Measurements from ENCODE around the gene KIF7.
"Not testable (repeated sequence)": the region's sequence is repeated elsewhere in the genome, so short reads cannot be mapped to it uniquely, and the experiment has no call there.

The KIF7 gene, protein sequence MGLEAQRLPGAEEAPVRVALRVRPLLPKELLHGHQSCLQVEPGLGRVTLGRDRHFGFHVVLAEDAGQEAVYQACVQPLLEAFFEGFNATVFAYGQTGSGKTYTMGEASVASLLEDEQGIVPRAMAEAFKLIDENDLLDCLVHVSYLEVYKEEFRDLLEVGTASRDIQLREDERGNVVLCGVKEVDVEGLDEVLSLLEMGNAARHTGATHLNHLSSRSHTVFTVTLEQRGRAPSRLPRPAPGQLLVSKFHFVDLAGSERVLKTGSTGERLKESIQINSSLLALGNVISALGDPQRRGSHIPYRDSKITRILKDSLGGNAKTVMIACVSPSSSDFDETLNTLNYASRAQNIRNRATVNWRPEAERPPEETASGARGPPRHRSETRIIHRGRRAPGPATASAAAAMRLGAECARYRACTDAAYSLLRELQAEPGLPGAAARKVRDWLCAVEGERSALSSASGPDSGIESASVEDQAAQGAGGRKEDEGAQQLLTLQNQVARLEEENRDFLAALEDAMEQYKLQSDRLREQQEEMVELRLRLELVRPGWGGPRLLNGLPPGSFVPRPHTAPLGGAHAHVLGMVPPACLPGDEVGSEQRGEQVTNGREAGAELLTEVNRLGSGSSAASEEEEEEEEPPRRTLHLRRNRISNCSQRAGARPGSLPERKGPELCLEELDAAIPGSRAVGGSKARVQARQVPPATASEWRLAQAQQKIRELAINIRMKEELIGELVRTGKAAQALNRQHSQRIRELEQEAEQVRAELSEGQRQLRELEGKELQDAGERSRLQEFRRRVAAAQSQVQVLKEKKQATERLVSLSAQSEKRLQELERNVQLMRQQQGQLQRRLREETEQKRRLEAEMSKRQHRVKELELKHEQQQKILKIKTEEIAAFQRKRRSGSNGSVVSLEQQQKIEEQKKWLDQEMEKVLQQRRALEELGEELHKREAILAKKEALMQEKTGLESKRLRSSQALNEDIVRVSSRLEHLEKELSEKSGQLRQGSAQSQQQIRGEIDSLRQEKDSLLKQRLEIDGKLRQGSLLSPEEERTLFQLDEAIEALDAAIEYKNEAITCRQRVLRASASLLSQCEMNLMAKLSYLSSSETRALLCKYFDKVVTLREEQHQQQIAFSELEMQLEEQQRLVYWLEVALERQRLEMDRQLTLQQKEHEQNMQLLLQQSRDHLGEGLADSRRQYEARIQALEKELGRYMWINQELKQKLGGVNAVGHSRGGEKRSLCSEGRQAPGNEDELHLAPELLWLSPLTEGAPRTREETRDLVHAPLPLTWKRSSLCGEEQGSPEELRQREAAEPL (N-terminal part only)

DNA sequence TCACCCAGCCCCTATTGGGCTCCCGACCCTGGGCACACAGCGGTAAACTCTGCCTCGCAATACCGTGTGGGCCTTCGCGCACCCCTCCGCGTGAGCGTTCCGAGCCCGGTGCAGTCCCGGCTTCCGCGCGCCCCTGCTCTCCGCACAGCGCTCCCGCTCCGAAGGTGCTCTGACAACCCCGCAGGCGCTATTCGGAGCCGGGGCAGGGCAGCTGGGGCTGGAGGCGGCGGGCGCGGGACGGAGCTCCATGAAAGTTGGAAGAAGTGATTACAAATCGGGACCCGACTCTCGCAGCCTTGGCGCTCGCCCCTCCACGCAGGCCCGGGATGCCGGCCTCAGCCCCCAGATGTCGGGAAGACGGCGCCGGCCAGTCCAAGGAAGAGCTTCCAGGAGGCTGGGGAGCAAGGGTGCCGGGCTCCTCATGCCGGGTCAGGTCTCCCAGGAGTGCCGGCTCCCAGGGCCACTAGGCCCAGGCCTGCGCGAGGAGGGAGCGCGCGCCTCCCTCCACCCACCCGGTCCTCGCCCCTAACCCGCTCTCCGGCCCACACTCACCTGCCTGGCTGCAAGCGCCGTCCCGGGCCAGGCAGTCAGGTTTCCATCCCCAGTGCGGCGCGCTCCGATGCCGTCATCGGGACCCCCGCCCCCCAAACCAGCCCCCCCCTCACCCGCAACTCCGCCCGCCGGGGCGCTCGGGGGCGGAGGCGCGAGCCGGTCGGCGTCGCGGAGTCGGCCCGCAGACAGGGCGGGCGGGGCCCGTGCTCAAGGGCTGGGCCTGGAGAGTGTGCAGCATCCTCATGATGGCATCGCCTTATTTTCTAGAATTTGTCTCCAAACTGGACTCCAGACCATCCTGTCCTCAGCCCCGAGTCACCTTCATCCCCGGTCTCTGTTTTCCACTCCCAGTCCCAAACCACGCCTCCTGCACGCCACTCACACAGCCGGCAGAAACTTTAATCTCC is at the start of gene KIF7:
KIF7 (minus strand) TSS at position 621 of the 959 bp plus-strand sequence. CDS start 2,537 bp downstream, outside the sequence.
- no peak for DNase-seq

DNA sequence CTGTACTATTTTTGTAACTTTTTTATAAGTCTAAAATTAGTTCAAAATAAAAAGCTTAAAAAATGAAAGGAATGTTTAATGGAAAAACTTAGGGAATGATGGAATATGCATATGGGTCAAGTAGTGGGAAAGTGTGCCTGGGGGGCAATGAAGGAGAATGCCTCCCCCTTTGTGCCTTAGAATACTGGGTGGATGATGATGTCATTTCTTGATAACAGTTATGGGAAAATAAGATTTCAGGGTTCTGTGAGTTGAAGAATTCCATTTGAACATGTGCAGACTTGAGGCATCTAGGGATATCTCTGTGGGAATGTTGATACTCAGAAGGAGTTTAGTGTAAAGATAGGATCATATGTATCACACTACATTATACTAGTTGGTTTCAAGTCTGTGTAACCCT is 49.1 kb upstream of the KIF7 start:
- no peak for DNase-seq

DNA sequence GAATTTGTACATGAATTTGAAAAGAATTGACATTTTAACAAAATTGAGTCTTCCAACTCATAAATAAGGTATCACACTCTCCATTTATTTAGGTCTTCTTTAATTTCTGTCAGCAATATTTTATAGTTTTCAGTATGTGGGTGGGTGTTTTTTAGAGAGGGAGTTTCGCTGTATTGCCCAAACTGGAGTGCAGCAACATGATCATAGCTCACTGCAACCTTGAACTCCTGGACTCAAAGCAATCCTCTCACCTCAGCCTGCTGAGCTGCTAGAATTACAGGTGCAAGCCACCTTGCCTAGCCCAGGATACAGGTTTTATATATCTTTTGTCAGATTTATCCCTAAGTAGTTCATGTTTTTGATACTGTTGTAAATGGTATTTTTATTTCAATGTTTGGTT is 39.9 kb upstream of the KIF7 start:
- DNase-seq: no peak

DNA sequence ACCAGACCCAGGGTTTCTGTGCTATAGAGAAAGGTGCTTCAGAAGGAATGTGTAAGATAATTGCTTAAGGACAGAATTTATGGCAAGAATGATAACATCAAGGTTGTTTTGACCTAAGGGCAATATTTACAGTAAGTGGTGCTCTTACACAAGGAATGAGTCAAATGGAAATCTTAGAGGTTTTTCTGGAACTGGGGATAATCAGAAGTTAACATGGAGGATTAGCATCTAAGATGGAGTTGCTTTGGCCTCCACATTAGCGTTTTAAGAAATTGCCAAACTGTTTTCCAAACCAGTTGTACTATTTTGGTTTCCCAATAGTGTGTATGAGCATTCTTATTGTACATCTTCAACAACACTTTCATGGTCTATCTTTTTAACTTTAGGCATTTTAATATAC is 38.4 kb upstream of the KIF7 start:
- DNase-seq: no peak

- DNase-seq: no peak
Measured at GRCh38 chr15:89693091-89693490, 37.8 kb upstream of the KIF7 start.

DNA sequence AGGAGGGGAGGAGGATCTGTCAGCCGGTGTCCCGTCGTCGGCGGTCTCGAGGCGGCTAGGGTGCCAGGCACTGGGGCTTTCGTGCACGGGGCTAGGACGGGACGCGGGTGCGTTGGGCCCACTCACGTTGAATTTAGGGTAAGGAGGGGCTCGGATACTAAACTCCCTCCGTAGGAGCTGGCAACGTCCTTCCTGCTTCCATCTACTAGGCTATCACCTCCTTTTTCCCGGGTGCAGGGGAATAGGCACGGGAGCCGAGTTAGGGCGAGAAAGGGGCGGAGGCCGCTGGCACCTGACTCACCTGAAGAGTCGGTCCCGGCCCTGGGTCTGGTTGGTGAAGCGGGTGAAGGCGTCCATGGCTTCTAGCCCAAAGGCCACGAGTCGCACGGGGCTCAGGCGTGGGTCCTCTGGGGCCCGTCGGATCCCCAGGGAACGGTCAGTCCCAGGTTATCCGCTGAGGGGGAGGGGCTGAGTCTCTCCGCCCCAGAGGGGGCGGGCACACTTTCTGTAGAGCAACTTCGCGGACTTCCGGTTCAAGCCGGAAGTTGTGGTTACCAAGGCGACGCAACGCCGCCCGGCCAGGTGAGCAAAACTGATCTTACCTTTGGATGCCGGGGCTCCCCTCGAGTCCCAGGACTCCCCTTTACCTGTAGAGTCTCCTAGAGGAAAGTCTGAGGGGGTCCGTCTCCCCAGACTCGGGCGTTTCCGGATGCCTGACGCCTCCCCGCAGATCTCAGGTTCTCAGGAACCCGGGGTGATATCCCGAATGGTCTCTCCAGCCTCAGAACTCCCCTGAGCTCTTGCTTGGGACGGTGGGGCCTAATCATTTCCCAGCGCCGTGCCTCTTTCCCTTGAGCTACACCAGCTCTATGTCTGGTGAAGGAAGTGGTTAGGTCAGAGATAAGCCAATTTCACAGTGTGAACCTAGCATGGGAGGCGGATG is 35.3 kb upstream of the KIF7 start, which contains the start of the genes PEX11A and WDR93:
PEX11A (minus strand) TSS at position 479 of the 943 bp plus-strand sequence; CDS start at position 357, 122 bp downstream.
WDR93 (plus strand) TSS at position 536 of the 943 bp plus-strand sequence. CDS start 10,936 bp downstream, outside the sequence.
- DNase-seq: no peak

- not testable (repeated sequence) for DNase-seq
Measured at GRCh38 chr15:89689930-89690275, 34.6 kb upstream of the KIF7 start.

DNA sequence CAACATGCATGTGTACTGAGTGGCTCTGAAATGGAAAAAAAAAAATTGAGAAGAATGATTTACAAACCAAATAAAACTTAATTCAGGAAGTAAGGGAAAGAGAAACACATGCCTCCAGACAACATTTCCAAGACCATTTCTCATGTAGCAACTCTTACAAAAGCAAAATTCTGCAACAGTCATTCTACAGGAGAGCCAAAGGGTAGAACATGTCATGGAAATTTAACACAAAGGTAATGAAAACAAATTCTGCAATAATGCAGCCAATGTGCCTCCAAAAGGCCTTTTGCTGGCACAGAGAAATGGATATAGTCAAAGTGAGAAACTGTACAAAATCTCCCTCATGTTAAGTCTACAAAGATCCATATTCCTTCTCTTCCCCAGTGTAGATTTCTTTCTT is 31.3 kb upstream of the KIF7 start:
- DNase-seq: no peak

- no peak for DNase-seq
Measured at GRCh38 chr15:89685995-89686394, 30.7 kb upstream of the KIF7 start.

DNA sequence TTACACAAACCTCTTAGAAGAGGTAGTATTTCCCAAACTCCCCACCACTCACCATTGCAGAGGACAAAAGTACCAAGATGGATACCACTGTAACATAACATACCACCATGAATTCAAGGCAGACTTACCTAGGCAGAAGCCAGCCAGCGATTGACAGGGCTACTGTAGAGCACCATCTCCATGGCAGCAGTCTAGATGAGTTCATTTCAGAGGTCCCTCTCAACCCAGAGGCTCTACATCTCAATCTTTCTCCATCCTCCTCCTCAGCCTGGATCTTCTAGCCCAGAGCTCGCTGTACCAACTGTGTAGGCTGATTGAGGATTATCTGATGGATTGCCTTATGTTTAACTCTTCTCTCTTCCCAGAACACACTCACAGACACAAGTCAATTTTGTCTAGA is 25.9 kb upstream of the KIF7 start:
- no peak for DNase-seq

- DNase-seq: no peak
Measured at GRCh38 chr15:89680282-89680873, 25.1 kb upstream of the KIF7 start.

DNA sequence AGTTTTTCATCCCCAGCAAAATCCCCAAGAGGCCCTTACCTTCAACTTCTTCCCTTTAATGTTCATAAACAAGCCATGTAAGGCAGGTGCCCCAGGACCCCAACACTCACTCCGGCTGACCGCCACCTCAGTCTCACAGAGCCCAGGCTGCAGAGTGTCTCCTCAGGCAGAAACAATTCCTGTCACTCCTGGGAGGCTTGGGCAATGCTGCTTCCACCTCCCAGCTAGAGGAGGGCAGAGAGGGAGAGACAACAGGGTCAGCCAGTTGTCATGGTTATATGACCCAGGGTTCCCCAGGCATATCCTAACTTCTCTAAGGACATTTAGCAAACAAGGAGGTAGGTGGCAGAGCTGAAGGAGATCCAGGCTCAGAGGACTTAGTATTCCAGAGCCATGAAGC is 23.9 kb upstream of the KIF7 start, which contains the start of gene PLIN1:
PLIN1 (minus strand) TSS at position 156 of the 400 bp plus-strand sequence. CDS start 1,878 bp downstream, outside the sequence.
- no peak for DNase-seq

DNA sequence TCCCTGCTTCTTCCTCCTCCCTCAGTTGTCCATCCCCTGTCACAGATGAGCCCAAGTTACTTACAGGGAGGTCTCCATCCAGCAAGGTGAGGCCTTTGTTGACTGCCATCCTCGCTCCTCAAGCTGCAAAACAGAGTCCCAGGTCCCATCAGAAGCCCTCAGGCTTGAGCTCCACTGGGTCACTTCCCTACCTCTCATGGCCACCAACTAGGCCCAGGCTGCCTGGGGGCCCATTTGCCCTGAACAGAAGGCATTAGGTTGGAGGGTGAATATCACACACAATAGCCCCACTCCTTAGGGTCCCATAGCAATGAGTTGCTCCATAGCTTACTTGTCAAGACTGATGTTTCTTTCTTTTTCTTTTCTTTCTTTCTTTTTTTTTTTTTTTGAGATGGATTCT is 22.1 kb upstream of the KIF7 start:
- DNase-seq: no peak

- DNase-seq: no peak
Measured at GRCh38 chr15:89675606-89676005, 20.3 kb upstream of the KIF7 start.

GRCh38 chr15:89674526-89674925 is 19.3 kb upstream of the KIF7 start:
- DNase-seq: no peak

GRCh38 chr15:89673165-89673512 is 17.9 kb upstream of the KIF7 start:
- no peak for DNase-seq

DNA sequence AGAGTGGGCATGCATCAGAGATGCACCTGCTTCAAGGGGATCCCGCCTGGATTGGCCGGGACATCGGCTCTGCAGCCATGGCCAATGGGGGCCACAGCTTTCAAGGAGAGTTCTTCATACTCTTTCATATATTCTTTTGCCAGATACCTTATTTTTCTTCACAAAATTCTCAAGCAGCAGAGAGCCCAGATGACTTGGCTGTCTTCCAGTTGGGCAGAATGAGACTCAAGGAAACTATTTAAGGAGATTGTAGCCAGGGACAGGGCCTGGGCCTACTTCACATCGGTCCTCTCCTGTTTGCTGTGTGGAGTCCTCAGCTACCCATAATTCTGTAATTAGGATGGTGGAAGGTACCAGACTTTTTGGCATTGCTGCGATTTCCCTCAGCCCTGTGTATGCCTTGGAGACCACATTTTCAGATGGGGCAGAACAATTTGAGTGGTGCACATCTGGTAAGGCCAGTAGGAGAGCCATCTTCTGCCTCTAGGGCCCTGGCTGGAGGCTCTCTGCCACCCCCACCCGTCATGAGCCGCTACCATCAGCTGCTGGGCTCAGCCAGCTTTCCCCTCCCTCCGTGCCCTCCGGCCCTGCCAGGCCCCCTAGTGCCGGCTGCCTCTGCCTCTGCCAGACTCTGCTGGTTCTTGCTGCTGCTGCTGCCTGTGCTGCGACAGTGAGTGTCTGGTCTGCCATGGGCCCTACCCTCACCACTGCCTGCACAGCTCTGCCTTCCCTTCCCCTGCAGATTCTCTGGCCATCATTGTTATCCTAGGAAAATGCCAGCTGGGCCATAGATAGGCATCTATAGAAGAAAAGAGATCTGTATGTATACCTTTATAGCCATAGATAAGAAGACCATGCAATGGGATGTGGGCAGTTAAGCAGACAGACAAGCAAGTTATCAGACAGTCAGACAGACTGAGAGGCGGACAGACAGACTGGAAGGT is 17.2 kb upstream of the KIF7 start:
- DNase-seq: no peak

DNA sequence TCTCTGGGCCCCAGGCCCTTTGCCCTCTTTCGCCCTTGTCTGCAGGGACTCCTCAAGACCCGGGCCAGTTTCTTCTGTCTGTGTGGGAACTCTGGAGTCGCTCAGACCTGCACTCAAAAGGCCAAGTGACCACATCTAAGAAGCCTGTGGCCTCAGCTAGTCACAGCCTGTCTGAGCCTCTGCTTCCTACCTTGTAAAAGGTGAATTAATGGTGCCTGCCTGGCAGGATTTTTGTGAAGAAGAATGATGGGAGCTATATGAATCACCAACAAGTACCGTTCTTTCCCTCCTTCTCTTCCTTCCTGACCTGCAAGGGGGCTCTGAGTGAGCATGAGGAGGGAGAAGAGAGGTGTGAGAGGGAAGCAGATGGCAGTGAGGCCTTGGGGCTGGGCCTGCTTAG is 16.4 kb upstream of the KIF7 start:
- DNase-seq: no peak
